Measurements from ENCODE around the gene CABP7. TPM values are rescaled to one million over a fixed set of nuclear protein-coding genes. Genes with fewer than 3 reads are reported as not detected.

Gene CABP7
- not detected in 2 replicates for total RNA-seq (ENCODE audit: low replicate concordance)

DNA sequence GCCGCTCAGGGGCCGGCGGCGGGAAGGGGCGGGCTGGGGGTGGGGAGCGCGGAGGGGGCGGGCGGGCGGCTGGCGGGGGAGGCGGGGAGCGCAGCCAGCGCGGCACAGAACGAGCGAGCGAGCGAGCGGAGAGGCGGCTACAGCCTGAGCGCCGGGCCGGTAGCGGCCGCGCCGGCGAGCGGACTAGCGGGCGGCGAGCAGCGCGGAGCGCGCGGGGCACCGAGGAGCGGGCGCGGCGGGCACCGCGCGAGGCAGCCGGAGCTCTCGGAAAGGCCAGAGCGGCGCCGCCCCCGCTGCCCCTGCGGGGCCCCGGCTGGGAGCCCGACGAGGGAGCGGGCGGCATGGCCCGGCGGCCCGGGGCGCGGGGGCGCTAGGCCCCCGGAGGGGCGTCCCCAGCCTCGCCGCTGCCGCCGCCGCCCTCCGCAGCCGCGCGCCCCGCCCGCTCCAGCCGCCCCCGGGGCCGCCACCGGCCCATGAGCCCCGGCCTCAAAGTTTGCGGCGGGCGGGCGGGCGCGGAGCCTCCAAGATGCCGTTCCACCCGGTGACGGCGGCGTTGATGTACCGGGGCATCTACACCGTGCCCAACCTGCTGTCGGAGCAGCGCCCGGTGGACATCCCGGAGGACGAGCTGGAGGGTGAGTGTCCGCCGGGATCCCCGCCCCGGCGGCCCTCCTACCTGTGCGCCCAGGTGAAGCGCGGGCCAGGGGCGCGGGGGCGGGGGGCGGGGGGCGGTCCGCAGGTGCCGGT is at the start of gene CABP7:
CABP7 (plus strand) TSS at position 105 of the 747 bp plus-strand sequence; CDS start at position 527, 422 bp downstream.

DNA sequence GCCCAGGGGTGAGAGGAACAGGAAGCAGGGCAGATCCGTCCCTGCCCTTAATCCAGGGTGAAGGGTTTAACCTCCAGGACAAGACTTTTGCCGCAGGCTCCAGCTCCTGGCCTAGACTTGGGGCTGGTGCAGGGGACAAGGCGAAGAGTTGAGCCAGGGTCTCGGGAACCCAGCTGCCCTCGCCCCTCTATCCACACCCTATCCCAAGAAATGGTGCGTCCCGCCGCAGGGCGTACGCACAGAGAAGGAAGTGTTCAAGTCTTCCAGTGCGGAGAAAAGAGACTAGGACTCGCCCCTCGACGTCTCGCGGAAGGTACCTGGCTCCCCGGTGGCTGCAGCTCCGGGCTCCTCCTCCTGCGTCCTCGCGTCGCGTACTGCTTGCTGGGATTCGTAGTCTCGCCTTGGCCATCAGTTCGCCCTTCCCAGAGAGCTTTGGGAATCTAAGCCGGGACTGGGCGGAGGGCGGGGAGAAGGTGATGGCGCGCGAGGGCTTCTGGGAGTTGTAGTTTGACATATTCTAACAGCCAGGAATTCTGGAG is 46.9 kb downstream of the CABP7 start, which contains the start of gene ZMAT5:
ZMAT5 (minus strand) TSS at position 376 of the 539 bp plus-strand sequence. CDS start 18,463 bp downstream, outside the sequence.

GRCh38 chr22:29767171-29768051 is 47.6 kb downstream of the CABP7 start, which contains the start of gene UQCR10:
UQCR10 (plus strand) TSS chr22:29767369; CDS start chr22:29767399, 30 bp downstream.

Other genes with a start within 250 kb of the CABP7 start
- gene NEFH, start 239.8 kb upstream of the CABP7 start, total RNA-seq (ENCODE audit: low replicate concordance) = 0.08 and 0.23 TPM in 2 replicates
- 43.5 and 44.3 TPM in 2 replicates for gene THOC5, start 166.2 kb upstream of the CABP7 start, total RNA-seq (ENCODE audit: low replicate concordance)
- gene NIPSNAP1, start 138.9 kb upstream of the CABP7 start, total RNA-seq (ENCODE audit: low replicate concordance) = 27.6 and 59.8 TPM in 2 replicates
- gene NF2, start 116.4 kb upstream of the CABP7 start, total RNA-seq (ENCODE audit: low replicate concordance) = 57.7 and 116 TPM in 2 replicates
- gene ZMAT5, start 47.0 kb downstream of the CABP7 start, total RNA-seq (ENCODE audit: low replicate concordance) = 9.6 and 17.7 TPM in 2 replicates
- 133 and 145 TPM in 2 replicates for gene UQCR10, start 47.4 kb downstream of the CABP7 start, total RNA-seq (ENCODE audit: low replicate concordance)
- gene ASCC2, start 118.3 kb downstream of the CABP7 start, total RNA-seq (ENCODE audit: low replicate concordance) = 26.7 and 27.8 TPM in 2 replicates
- gene MTMR3, start 163.2 kb downstream of the CABP7 start, total RNA-seq (ENCODE audit: low replicate concordance) = 17.7 and 18.8 TPM in 2 replicates